ENCODE results near the gene SLC31A1.

Gene SLC31A1

GRCh38 chr9:113307396-113307975 lies 86.1 kb downstream of the SLC31A1 start:
- no peak for DNase-seq (ENCODE audit: low read depth)

GRCh38 chr9:113309204-113309813 lies 88.0 kb downstream of the SLC31A1 start:
- DNase-seq (ENCODE audit: low read depth), result peak; percentile 61

- peak; percentile 9 for DNase-seq (ENCODE audit: low read depth)
These were observed 89.2 kb downstream of the SLC31A1 start for GRCh38 chr9:113310538-113310937.

GRCh38 chr9:113311961-113312360 lies 90.6 kb downstream of the SLC31A1 start:
- peak; percentile 30 for DNase-seq (ENCODE audit: low read depth)

- no peak for DNase-seq (ENCODE audit: low read depth)
These were observed 91.9 kb downstream of the SLC31A1 start for GRCh38 chr9:113313261-113313660.

Data from EH (cell line).